ENCODE results near the gene ARID1B. TPM values are rescaled to one million over a fixed set of nuclear protein-coding genes. Genes with fewer than 3 reads are reported as not detected.

Gene ARID1B
- total RNA-seq, 1 experiment from 2014 or later = 63.9 TPM

DNA sequence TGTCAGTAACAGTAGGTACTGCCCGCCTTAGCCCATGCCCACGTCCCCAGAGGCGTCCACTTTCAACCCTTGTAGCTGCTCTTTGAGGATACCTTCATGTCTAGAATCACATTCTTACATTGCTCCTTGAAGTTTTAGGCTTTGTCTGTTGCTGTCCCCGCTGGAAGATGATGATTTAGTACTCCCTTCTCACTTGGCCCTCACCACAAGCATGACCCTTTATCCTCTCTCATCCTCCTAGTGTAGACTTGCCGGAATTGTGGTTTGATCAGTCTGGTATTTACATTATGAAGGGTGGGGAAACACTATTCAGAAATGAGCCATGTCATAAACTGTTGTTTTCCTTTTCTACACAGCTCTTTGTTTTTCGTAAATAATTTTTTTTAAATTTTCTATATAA lies 87.4 kb downstream of the ARID1B start:
- Mint-ChIP-seq H3K4me3 (ENCODE audit: unreplicated experiment) (no peak overlapping the region), H3K4me1 (ENCODE audit: insufficient read depth, unreplicated experiment) (peaks cover 38% of the 10 kb centered on the region), H3K27me3 (ENCODE audit: insufficient read depth, unreplicated experiment) (no peaks in the 10 kb centered on the region), H3K9me3 (ENCODE audit: unreplicated experiment) (no peaks in the 10 kb centered on the region), H3K27ac (ENCODE audit: low read depth, unreplicated experiment) (no peak overlapping the region), H3K36me3 (ENCODE audit: insufficient read depth, unreplicated experiment) (no peaks in the 10 kb centered on the region)
- ChIA-PET POLR2A (no interaction called here), CTCF (interaction anchor here (0.6 to 1.2 kb wide), 2 partner anchors 12 to 102 kb away, joined by 3 to 4 read pairs; no protein-coding TSS in a partner anchor)
- intact Hi-C loops (cut with micrococcal nuclease) = no loop called here
- TF ChIP-seq, protein P1, sequence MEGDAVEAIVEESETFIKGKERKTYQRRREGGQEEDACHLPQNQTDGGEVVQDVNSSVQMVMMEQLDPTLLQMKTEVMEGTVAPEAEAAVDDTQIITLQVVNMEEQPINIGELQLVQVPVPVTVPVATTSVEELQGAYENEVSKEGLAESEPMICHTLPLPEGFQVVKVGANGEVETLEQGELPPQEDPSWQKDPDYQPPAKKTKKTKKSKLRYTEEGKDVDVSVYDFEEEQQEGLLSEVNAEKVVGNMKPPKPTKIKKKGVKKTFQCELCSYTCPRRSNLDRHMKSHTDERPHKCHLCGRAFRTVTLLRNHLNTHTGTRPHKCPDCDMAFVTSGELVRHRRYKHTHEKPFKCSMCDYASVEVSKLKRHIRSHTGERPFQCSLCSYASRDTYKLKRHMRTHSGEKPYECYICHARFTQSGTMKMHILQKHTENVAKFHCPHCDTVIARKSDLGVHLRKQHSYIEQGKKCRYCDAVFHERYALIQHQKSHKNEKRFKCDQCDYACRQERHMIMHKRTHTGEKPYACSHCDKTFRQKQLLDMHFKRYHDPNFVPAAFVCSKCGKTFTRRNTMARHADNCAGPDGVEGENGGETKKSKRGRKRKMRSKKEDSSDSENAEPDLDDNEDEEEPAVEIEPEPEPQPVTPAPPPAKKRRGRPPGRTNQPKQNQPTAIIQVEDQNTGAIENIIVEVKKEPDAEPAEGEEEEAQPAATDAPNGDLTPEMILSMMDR (IDR thresholded peaks at IDR 0.05; ENCODE audit: unreplicated experiment) = no peak
- no peak for DNase-seq (ENCODE audit: unreplicated experiment)
- BruUV-seq (replicated peaks) = no TSS peak

- peaks cover 38% of the 10 kb centered on the region for H3K4me1 Mint-ChIP-seq (ENCODE audit: insufficient read depth, unreplicated experiment)
- H3K27me3 Mint-ChIP-seq (ENCODE audit: insufficient read depth, unreplicated experiment) = no peaks in the 10 kb centered on the region
- H3K27ac Mint-ChIP-seq (ENCODE audit: low read depth, unreplicated experiment) = no peak overlapping the region
- DNase-seq (ENCODE audit: unreplicated experiment) = no peak
- no peak overlapping the region for H3K4me3 Mint-ChIP-seq (ENCODE audit: unreplicated experiment)
- H3K9me3 Mint-ChIP-seq (ENCODE audit: unreplicated experiment) = no peaks in the 10 kb centered on the region
- POLR2A ChIA-PET = interaction anchor here (0.7 to 1.1 kb wide), 3 partner anchors 9 to 63 kb away, joined by 3 to 5 read pairs (median 4); no protein-coding TSS in a partner anchor
- intact Hi-C loops (cut with micrococcal nuclease) = loop anchor here (5.0 kb wide), 1 partner anchor 83 kb away; no protein-coding TSS in a partner anchor
- H3K36me3 Mint-ChIP-seq (ENCODE audit: insufficient read depth, unreplicated experiment) = no peaks in the 10 kb centered on the region
- no TSS peak for BruUV-seq (replicated peaks)
- TF ChIP-seq, protein P1 (IDR thresholded peaks at IDR 0.05; ENCODE audit: unreplicated experiment) = no peak
- CTCF ChIA-PET = interaction anchor here (1.2 kb wide), 1 partner anchor 13 kb away, joined by 4 read pairs; no protein-coding TSS in a partner anchor
These were observed 87.9 kb downstream of the ARID1B start for GRCh38 chr6:156865019-156865629.

GRCh38 chr6:156866220-156867015 lies 89.2 kb downstream of the ARID1B start:
- Mint-ChIP-seq H3K36me3 (ENCODE audit: insufficient read depth, unreplicated experiment) (no peaks in the 10 kb centered on the region), H3K4me3 (ENCODE audit: unreplicated experiment) (no peak overlapping the region), H3K27ac (ENCODE audit: low read depth, unreplicated experiment) (peak overlapping the region; percentile 18), H3K9me3 (ENCODE audit: unreplicated experiment) (no peaks in the 10 kb centered on the region), H3K4me1 (ENCODE audit: insufficient read depth, unreplicated experiment) (peaks cover 38% of the 10 kb centered on the region), H3K27me3 (ENCODE audit: insufficient read depth, unreplicated experiment) (no peaks in the 10 kb centered on the region)
- DNase-seq (ENCODE audit: unreplicated experiment) = peak; percentile 68
- ChIA-PET CTCF (interaction anchor here (0.7 to 1.1 kb wide), 4 partner anchors 17 to 1958 kb away, joined by 3 read pairs; no protein-coding TSS in a partner anchor), POLR2A (interaction anchor here (0.5 to 1.9 kb wide), 11 partner anchors 11 to 327 kb away, joined by 3 to 6 read pairs (median 4); no protein-coding TSS in a partner anchor)
- TF ChIP-seq, protein P1 (IDR thresholded peaks at IDR 0.05; ENCODE audit: unreplicated experiment) = no peak
- BruUV-seq (replicated peaks) = no TSS peak
- intact Hi-C loops (cut with micrococcal nuclease) = loop anchor here (5.0 kb wide), 1 partner anchor 84 kb away; no protein-coding TSS in a partner anchor

DNA sequence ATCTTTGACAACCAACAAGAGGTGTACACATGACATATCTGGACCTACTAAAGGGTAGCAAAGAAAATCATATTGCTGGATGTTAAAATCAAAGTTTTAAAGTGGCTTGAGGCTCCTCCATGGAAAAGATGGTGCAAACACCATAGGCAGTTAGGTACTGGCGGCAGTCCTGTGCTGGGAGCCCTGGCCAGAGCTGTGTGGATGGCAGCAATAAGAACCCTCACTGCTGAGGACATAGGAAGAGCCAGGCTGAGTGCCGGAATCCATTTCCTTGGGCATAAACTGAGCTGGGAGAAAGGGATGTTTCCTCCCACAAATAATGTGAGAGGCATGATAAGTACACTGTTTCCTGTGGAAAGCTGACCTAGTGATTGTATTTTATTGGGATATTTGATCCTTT lies 89.9 kb downstream of the ARID1B start:
- no peak overlapping the region for H3K27ac Mint-ChIP-seq (ENCODE audit: low read depth, unreplicated experiment)
- POLR2A ChIA-PET = interaction anchor here (0.6 to 1.9 kb wide), 10 partner anchors 15 to 314 kb away, joined by 3 to 6 read pairs (median 4); no protein-coding TSS in a partner anchor
- no peaks in the 10 kb centered on the region for H3K27me3 Mint-ChIP-seq (ENCODE audit: insufficient read depth, unreplicated experiment)
- intact Hi-C loops (cut with micrococcal nuclease) = loop anchor here (5.0 kb wide), 1 partner anchor 85 kb away; no protein-coding TSS in a partner anchor
- CTCF ChIA-PET = interaction anchor here (0.6 to 1.1 kb wide), 6 partner anchors 18 to 1957 kb away, joined by 3 read pairs; no protein-coding TSS in a partner anchor
- BruUV-seq (replicated peaks) = no TSS peak
- H3K4me3 Mint-ChIP-seq (ENCODE audit: unreplicated experiment) = no peak overlapping the region
- no peak for DNase-seq (ENCODE audit: unreplicated experiment)
- no peaks in the 10 kb centered on the region for H3K36me3 Mint-ChIP-seq (ENCODE audit: insufficient read depth, unreplicated experiment)
- no peaks in the 10 kb centered on the region for H3K9me3 Mint-ChIP-seq (ENCODE audit: unreplicated experiment)
- H3K4me1 Mint-ChIP-seq (ENCODE audit: insufficient read depth, unreplicated experiment) = peaks cover 32% of the 10 kb centered on the region
- TF ChIP-seq, protein P1 (IDR thresholded peaks at IDR 0.05; ENCODE audit: unreplicated experiment) = no peak

Measured in MCF 10A (cell line).